Left renal pelvis (tissue), 4 donors: ENCODE results near the gene MPV17L2. TPM values are rescaled to one million over a fixed set of nuclear protein-coding genes. Genes with fewer than 3 reads are reported as not detected.

ENCODE experiments used
- DNase-seq, 4 donors: peaks; one replicate each; pipeline ENCODE4 v3.0.0-alpha.2; 2013; ENCODE audit warnings: low read depth in 4 of 4, low spot score in 3 of 4
- polyA plus RNA-seq, 4 donors: library from polyadenylated mRNA; unstranded; fragments of 120-200 nt; gene quantifications; one replicate each; pipeline ENCODE4 v1.2.1, GENCODE V29; 2013; ENCODE audit not compliant: insufficient read length in 4 of 4

The MPV17L2 gene
- polyA plus RNA-seq, 4 donors: 5.3 to 11.2 (median 9.2) TPM

GRCh38 chr19:18231775-18232174 lies 38.8 kb downstream of the MPV17L2 start:
- no peak for DNase-seq

GRCh38 chr19:18232540-18233223 lies 39.7 kb downstream of the MPV17L2 start:
- no peak for DNase-seq

GRCh38 chr19:18233224-18233825 lies 40.3 kb downstream of the MPV17L2 start:
- peak in 2 of 4 donors; percentile 56 to 69 for DNase-seq

DNA sequence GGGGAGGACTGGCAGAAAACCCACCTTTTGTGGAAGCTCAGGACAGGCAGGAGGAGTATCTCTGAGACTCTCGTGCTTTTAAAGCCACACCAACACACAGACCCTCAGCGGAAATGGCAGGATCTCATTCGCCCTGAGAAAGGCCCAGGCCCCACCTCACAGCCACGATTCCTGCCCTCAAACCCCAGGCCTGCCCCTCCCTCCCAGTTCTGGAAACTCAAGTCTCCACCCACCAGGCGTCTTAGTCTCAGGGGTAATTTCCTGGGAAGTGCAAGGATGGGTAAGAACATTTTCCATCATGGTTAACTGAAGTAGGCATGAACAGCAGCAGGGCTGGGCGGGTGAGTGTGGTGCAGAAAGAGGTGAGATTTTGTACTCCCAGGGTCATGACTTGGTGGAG lies 41.2 kb downstream of the MPV17L2 start:
- no peak for DNase-seq

DNA sequence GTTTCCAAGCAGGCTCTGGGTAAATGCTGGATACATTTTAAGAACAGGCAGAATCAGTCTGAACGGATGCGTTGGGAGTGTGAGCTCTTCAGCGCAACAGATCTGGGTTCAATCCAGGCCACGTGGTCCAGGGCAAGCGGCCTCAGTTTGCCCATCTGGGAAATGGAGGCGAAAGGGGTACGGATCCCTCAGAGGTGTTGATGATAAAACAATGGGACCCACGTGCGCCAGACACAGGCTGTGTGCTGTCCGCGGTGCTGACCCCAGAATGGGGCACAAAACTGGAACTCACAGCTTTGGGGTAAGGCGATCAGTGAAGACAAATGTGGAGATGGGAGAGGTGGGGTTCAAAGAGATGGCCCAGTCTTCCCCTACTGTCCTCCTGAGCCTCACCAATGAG lies 46.3 kb downstream of the MPV17L2 start:
- DNase-seq: no peak

GRCh38 chr19:18245297-18245696 lies 52.3 kb downstream of the MPV17L2 start:
- DNase-seq: no peak

Other genes with a start within 250 kb of the MPV17L2 start
- gene KCNN1, start 226.1 kb upstream of the MPV17L2 start, polyA plus RNA-seq: 1 to 10 TPM; 3.6 to 7.3 (median 5.4) TPM
- 1 to 10 TPM; 3.8 to 5.5 (median 4.8) TPM for gene ARRDC2, start 185.0 kb upstream of the MPV17L2 start, polyA plus RNA-seq
- under 1 TPM; 0.09 to 0.47 (median 0.24) TPM for gene IL12RB1, start 106.3 kb upstream of the MPV17L2 start, polyA plus RNA-seq
- 1 to 10 TPM; 4.2 to 8.3 (median 4.9) TPM for gene MAST3, start 95.4 kb upstream of the MPV17L2 start, polyA plus RNA-seq
- 10 to 100 TPM; 23.8 to 33.9 (median 29.9) TPM for gene PIK3R2, start 40.1 kb upstream of the MPV17L2 start, polyA plus RNA-seq
- 10 to 100 TPM in 3 of 4 donors, 1 to 10 TPM in 1; 5.6 to 18.0 (median 12.1) TPM for gene IFI30, start 19.4 kb upstream of the MPV17L2 start, polyA plus RNA-seq
- 1 to 10 TPM; 4.6 to 5.3 (median 5.0) TPM for gene RAB3A, start 10.8 kb downstream of the MPV17L2 start, polyA plus RNA-seq
- gene PDE4C, start 33.2 kb downstream of the MPV17L2 start, polyA plus RNA-seq: 1 to 10 TPM in 1 of 4 donors, under 1 TPM in 3; 0.25 to 1.4 (median 0.68) TPM
- gene IQCN, start 81.2 kb downstream of the MPV17L2 start, polyA plus RNA-seq: 10 to 100 TPM in 1 of 4 donors, 1 to 10 TPM in 3; 5.0 to 13.4 (median 6.7) TPM
- gene JUND, start 88.4 kb downstream of the MPV17L2 start, polyA plus RNA-seq: 100 to 1,000 TPM in 2 of 4 donors, 10 to 100 TPM in 2; 57.4 to 363 (median 84.8) TPM
- gene LSM4, start 129.9 kb downstream of the MPV17L2 start, polyA plus RNA-seq: 100 to 1,000 TPM in 1 of 4 donors, 10 to 100 TPM in 3; 58.7 to 105 (median 86.2) TPM
- 10 to 100 TPM; 15.5 to 26.2 (median 25.8) TPM for gene PGPEP1, start 147.4 kb downstream of the MPV17L2 start, polyA plus RNA-seq
- gene GDF15, start 192.9 kb downstream of the MPV17L2 start, polyA plus RNA-seq: 10 to 100 TPM in 2 of 4 donors, 1 to 10 TPM in 2; 1.1 to 23.7 (median 7.6) TPM
- 1 to 10 TPM in 2 of 4 donors, under 1 TPM in 2; 0.78 to 1.6 (median 1.1) TPM for gene LRRC25, start 204.4 kb downstream of the MPV17L2 start, polyA plus RNA-seq
- 100 to 1,000 TPM in 1 of 4 donors, 10 to 100 TPM in 3; 68.0 to 128 (median 79.4) TPM for gene SSBP4, start 226.2 kb downstream of the MPV17L2 start, polyA plus RNA-seq
- gene ISYNA1, start 244.9 kb downstream of the MPV17L2 start, polyA plus RNA-seq: 100 to 1,000 TPM in 2 of 4 donors, 10 to 100 TPM in 2; 98.7 to 147 (median 103) TPM